ENCODE measurements around the gene MIA2. TPM values are rescaled to one million over a fixed set of nuclear protein-coding genes. Genes with fewer than 3 reads are reported as not detected.
"Not testable (repeated sequence)": the region's sequence is repeated elsewhere in the genome, so short reads cannot be mapped to it uniquely, and the experiment has no call there.

The MIA2 gene
- total RNA-seq, 1 experiment from 2014 or later, result 10.9 TPM

GRCh38 chr14:39229601-39230110 is 4.1 kb upstream of the MIA2 start:
- no peak for DNase-seq (ENCODE audit: low spot score)

GRCh38 chr14:39230416-39231035 is 3.2 kb upstream of the MIA2 start:
- DNase-seq (ENCODE audit: low spot score), result no peak

GRCh38 chr14:39231751-39232553 is 1.8 kb upstream of the MIA2 start:
- DNase-seq (ENCODE audit: low spot score), result not testable (repeated sequence)

GRCh38 chr14:39232554-39233415 is 930 bp upstream of the MIA2 start:
- DNase-seq (ENCODE audit: low spot score), result no peak

- DNase-seq (ENCODE audit: low spot score), result not testable (repeated sequence)
Measured at GRCh38 chr14:39234986-39235385, 1.3 kb downstream of the MIA2 start.

- not testable (repeated sequence) for DNase-seq (ENCODE audit: low spot score)
Measured at GRCh38 chr14:39235466-39235865, 1.8 kb downstream of the MIA2 start.

- DNase-seq (ENCODE audit: low spot score), result no peak
Measured at GRCh38 chr14:39240769-39241168, 7.1 kb downstream of the MIA2 start.

GRCh38 chr14:39241637-39242036 is 7.9 kb downstream of the MIA2 start:
- no peak for DNase-seq (ENCODE audit: low spot score)

- no peak for DNase-seq (ENCODE audit: low spot score)
Measured at GRCh38 chr14:39243831-39244230, 10.1 kb downstream of the MIA2 start.

- DNase-seq (ENCODE audit: low spot score), result no peak
Measured at GRCh38 chr14:39246618-39247017, 12.9 kb downstream of the MIA2 start.

GRCh38 chr14:39247256-39247655 is 13.5 kb downstream of the MIA2 start:
- DNase-seq (ENCODE audit: low spot score), result peak; percentile 69

GRCh38 chr14:39251547-39251946 is 17.8 kb downstream of the MIA2 start:
- DNase-seq (ENCODE audit: low spot score), result no peak

- not testable (repeated sequence) for DNase-seq (ENCODE audit: low spot score)
Measured at GRCh38 chr14:39257388-39257787, 23.7 kb downstream of the MIA2 start.

GRCh38 chr14:39258782-39259545 is 25.2 kb downstream of the MIA2 start:
- DNase-seq (ENCODE audit: low spot score), result no peak

GRCh38 chr14:39260161-39260560 is 26.4 kb downstream of the MIA2 start:
- not testable (repeated sequence) for DNase-seq (ENCODE audit: low spot score)

GRCh38 chr14:39262214-39262613 is 28.5 kb downstream of the MIA2 start:
- DNase-seq (ENCODE audit: low spot score), result not testable (repeated sequence)

- no peak for DNase-seq (ENCODE audit: low spot score)
Measured at GRCh38 chr14:39264057-39264456, 30.3 kb downstream of the MIA2 start.

- no peak for DNase-seq (ENCODE audit: low spot score)
Measured at GRCh38 chr14:39264558-39264957, 30.8 kb downstream of the MIA2 start.

- DNase-seq (ENCODE audit: low spot score), result peak; percentile 15
Measured at GRCh38 chr14:39265033-39265432, 31.3 kb downstream of the MIA2 start.

GRCh38 chr14:39265806-39266524 is 32.2 kb downstream of the MIA2 start:
- DNase-seq (ENCODE audit: low spot score), result peak; percentile 12

- DNase-seq (ENCODE audit: low spot score), result no peak
Measured at GRCh38 chr14:39266525-39266870, 32.8 kb downstream of the MIA2 start.

Measured in A172 (cell line).